ENCODE data around the gene MACROD2. TPM values are rescaled to one million over a fixed set of nuclear protein-coding genes. Genes with fewer than 3 reads are reported as not detected.

Gene MACROD2
- total and polyA plus RNA-seq, 9 donors: 3.7 to 25.5 (median 7.8) TPM

GRCh38 chr20:15081261-15081660 is 1085.9 kb downstream of the MACROD2 start:
- TF ChIP-seq CTCF (IDR thresholded peaks at IDR 0.05): no peak
- TF ChIP-seq POLR2A (IDR thresholded peaks at IDR 0.05): no peak
- no peak for TF ChIP-seq EP300 (IDR thresholded peaks at IDR 0.05)
- no peak overlapping the region for H3K4me3 ChIP-seq
- no peaks in the 10 kb centered on the region for H3K9me3 ChIP-seq
- 5 to 20% (median 18%) methylated on average over 1 of the region's 1 CpG for WGBS, 3 donors
- no peak for DNase-seq
- H3K4me1 ChIP-seq (ENCODE audit: insufficient read depth): no peaks in the 10 kb centered on the region
- H3K27ac ChIP-seq: no peak overlapping the region
- intact Hi-C loops (cut with DNase I): no loop called here
- H3K36me3 ChIP-seq: no peaks in the 10 kb centered on the region
- H3K27me3 ChIP-seq: no peaks in the 10 kb centered on the region

- Histone ChIP-seq H3K4me3 (no peak overlapping the region), H3K4me1 (ENCODE audit: insufficient read depth) (peaks cover 2% of the 10 kb centered on the region), H3K27ac (no peak overlapping the region), H3K9me3 (no peaks in the 10 kb centered on the region), H3K36me3 (no peaks in the 10 kb centered on the region), H3K27me3 (no peaks in the 10 kb centered on the region)
- TF ChIP-seq EP300 (IDR thresholded peaks at IDR 0.05) (no peak), CTCF (IDR thresholded peaks at IDR 0.05) (no peak), POLR2A (IDR thresholded peaks at IDR 0.05) (no peak)
- DNase-seq: no peak
- intact Hi-C loops (cut with DNase I): no loop called here
- 18 to 45% (median 34%) methylated on average over 4 of the region's 4 CpGs for WGBS, 3 donors
Measured at GRCh38 chr20:15091421-15092037, 1096.2 kb downstream of the MACROD2 start.

GRCh38 chr20:15098351-15098750 is 1103.0 kb downstream of the MACROD2 start:
- H3K27me3 ChIP-seq: no peaks in the 10 kb centered on the region
- intact Hi-C loops (cut with DNase I): no loop called here
- no peak overlapping the region for H3K4me3 ChIP-seq
- no peak for TF ChIP-seq POLR2A (IDR thresholded peaks at IDR 0.05)
- no peak for TF ChIP-seq CTCF (IDR thresholded peaks at IDR 0.05)
- TF ChIP-seq EP300 (IDR thresholded peaks at IDR 0.05): no peak
- H3K4me1 ChIP-seq (ENCODE audit: insufficient read depth): no peaks in the 10 kb centered on the region
- 84 to 96% (median 95%) methylated on average over 4 of the region's 4 CpGs for WGBS, 3 donors
- H3K36me3 ChIP-seq: no peaks in the 10 kb centered on the region
- H3K27ac ChIP-seq: no peak overlapping the region
- no peaks in the 10 kb centered on the region for H3K9me3 ChIP-seq
- no peak for DNase-seq

- no peak overlapping the region for H3K4me3 ChIP-seq
- 85 to 93% (median 89%) methylated on average over 1 of the region's 1 CpG for WGBS, 3 donors
- H3K4me1 ChIP-seq (ENCODE audit: insufficient read depth): no peaks in the 10 kb centered on the region
- no peaks in the 10 kb centered on the region for H3K9me3 ChIP-seq
- H3K27me3 ChIP-seq: no peaks in the 10 kb centered on the region
- no peaks in the 10 kb centered on the region for H3K36me3 ChIP-seq
- DNase-seq: no peak
- no peak overlapping the region for H3K27ac ChIP-seq
- TF ChIP-seq CTCF (IDR thresholded peaks at IDR 0.05): no peak
- TF ChIP-seq EP300 (IDR thresholded peaks at IDR 0.05): no peak
- no peak for TF ChIP-seq POLR2A (IDR thresholded peaks at IDR 0.05)
- intact Hi-C loops (cut with DNase I): no loop called here
Measured at GRCh38 chr20:15099130-15099529, 1103.8 kb downstream of the MACROD2 start.

All from ovary (tissue), 9 donors.